Smooth muscle cell (in vitro differentiated cells): ENCODE results near the gene SHROOM4. TPM values are rescaled to one million over a fixed set of nuclear protein-coding genes. Genes with fewer than 3 reads are reported as not detected.

ENCODE experiments used
- DNase-seq: peaks from one replicate; lab custom pipeline; 2025; ENCODE audit not compliant: unreplicated experiment; lab: John Stamatoyannopoulos, UW
- H2AFZ ChIP-seq: fragments of 200-600 bp; sonication (generic); 2 replicates; pipeline ENCODE4 v1.6.0; 2016; ENCODE audit warnings: antibody characterized with exemption, low read depth, mild to moderate bottlenecking
- H3F3A ChIP-seq: fragments of 200-600 bp; sonication (generic); 2 replicates; pipeline ENCODE4 v1.6.0; 2017; ENCODE audit warnings: antibody characterized with exemption, low read depth
- H3K27ac ChIP-seq: fragments of 200-600 bp; sonication (generic); 2 replicates; pipeline ENCODE4 v1.5.1; 2016; ENCODE audit warnings: low read depth, mild to moderate bottlenecking
- H3K27me3 ChIP-seq: fragments of 200-600 bp; sonication (generic); 2 replicates; pipeline ENCODE4 v1.6.1; 2016; ENCODE audit warnings: low read depth, mild to moderate bottlenecking
- H3K36me3 ChIP-seq: fragments of 200-600 bp; sonication (generic); 2 replicates; pipeline ENCODE4 v1.5.1; 2016; ENCODE audit warnings: low read depth
- H3K4me1 ChIP-seq: fragments of 200-600 bp; sonication (generic); 2 replicates; pipeline ENCODE4 v1.5.1; 2016; ENCODE audit warnings: low read depth
- H3K4me2 ChIP-seq: fragments of 200-600 bp; sonication (generic); 2 replicates; pipeline ENCODE4 v1.6.0; 2016; ENCODE audit warnings: mild to moderate bottlenecking
- H3K4me3 ChIP-seq: fragments of 200-600 bp; sonication (generic); 2 replicates; pipeline ENCODE4 v1.5.1; 2016; ENCODE audit warnings: mild to moderate bottlenecking
- H3K79me2 ChIP-seq: fragments of 200-600 bp; sonication (generic); 2 replicates; pipeline ENCODE4 v1.6.0; 2016; ENCODE audit warnings: low read depth, mild to moderate bottlenecking
- H3K9ac ChIP-seq: fragments of 200-600 bp; sonication (generic); 2 replicates; pipeline ENCODE4 v1.6.0; 2016; ENCODE audit warnings: low read depth
- H3K9me3 ChIP-seq: fragments of 200-600 bp; sonication (generic); replicated peaks from 2 replicates; pipeline ENCODE4 v1.5.1; 2016; ENCODE audit warnings: low read depth
- H4K20me1 ChIP-seq: fragments of 200-600 bp; sonication (generic); 2 replicates; pipeline ENCODE4 v1.6.0; 2016; ENCODE audit warnings: low read depth
- WGBS: methylation state at CpG from one replicate; pipeline ENCODE4 v1.1.7; 2016; ENCODE audit warnings: low lambda C conversion rate; 5-methylcytosine and 5-hydroxymethylcytosine counted together
- polyA plus RNA-seq: library from polyadenylated mRNA; unstranded; fragments of >200 nt; fragmentation: Nextera tagmentation; extraction: Ambion mirVana; gene quantifications from 2 replicates; pipeline ENCODE4 v1.2.1, GENCODE V29; 2016
- total RNA-seq: library from RNA; depleted of rRNA; stranded (reverse); fragments of >200 nt; gene quantifications from 2 replicates; pipeline ENCODE4 v1.2.3, GENCODE V29; 2014
- TF ChIP-seq, protein P1 (sequence below): fragments of 200-600 bp; sonication (generic); IDR thresholded peaks from 2 replicates; pipeline ENCODE4 v1.5.1; 2017; ENCODE audit warnings: borderline replicate concordance, mild to moderate bottlenecking, antibody characterized with exemption; ENCODE audit not compliant: insufficient read depth, poor library complexity, severe bottlenecking

SHROOM4 gene
- total and polyA plus RNA-seq, 2 experiments from 2014 or later: 1.1 to 7.9 TPM

GRCh38 chrX:50779694-50780093 is 34.3 kb downstream of the SHROOM4 start:
- H3K9ac ChIP-seq: no peak overlapping the region
- no peak overlapping the region for H3K4me3 ChIP-seq
- H3K9me3 ChIP-seq: no peaks in the 10 kb centered on the region
- H3K36me3 ChIP-seq: no peaks in the 10 kb centered on the region
- no peak overlapping the region for H2AFZ ChIP-seq
- no peaks in the 10 kb centered on the region for H3K27me3 ChIP-seq
- peaks cover 8% of the 10 kb centered on the region for H3K79me2 ChIP-seq
- peak overlapping the region; percentile 30 for H3K27ac ChIP-seq
- H3K4me2 ChIP-seq: no peak overlapping the region
- H3K4me1 ChIP-seq: no peaks in the 10 kb centered on the region
- TF ChIP-seq, protein P1, sequence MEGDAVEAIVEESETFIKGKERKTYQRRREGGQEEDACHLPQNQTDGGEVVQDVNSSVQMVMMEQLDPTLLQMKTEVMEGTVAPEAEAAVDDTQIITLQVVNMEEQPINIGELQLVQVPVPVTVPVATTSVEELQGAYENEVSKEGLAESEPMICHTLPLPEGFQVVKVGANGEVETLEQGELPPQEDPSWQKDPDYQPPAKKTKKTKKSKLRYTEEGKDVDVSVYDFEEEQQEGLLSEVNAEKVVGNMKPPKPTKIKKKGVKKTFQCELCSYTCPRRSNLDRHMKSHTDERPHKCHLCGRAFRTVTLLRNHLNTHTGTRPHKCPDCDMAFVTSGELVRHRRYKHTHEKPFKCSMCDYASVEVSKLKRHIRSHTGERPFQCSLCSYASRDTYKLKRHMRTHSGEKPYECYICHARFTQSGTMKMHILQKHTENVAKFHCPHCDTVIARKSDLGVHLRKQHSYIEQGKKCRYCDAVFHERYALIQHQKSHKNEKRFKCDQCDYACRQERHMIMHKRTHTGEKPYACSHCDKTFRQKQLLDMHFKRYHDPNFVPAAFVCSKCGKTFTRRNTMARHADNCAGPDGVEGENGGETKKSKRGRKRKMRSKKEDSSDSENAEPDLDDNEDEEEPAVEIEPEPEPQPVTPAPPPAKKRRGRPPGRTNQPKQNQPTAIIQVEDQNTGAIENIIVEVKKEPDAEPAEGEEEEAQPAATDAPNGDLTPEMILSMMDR: no peak
- DNase-seq: no peak
- H3F3A ChIP-seq: no peaks in the 10 kb centered on the region
- 56% methylated on average over 2 of the region's 2 CpGs for WGBS
- no peaks in the 10 kb centered on the region for H4K20me1 ChIP-seq

DNA sequence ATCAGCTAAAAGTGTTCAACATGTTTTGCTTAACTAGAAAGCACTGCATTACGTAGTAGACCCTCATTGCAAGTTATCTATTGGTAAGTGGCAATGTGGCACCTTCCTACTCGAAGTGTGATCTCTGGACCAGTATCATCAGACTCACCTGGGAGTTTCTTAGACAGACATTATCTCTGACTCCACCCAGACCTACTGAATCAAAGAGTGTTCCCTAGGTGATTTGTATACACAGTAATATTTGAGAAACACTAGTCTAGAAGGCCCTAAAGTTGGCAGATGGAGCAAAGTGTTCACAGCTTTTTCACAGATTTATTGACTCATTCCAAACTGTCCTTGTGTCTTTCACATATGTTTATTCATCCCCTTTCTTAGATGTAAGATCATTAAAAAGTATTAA is 35.7 kb downstream of the SHROOM4 start:
- no peak overlapping the region for H2AFZ ChIP-seq
- H4K20me1 ChIP-seq: no peaks in the 10 kb centered on the region
- no peak overlapping the region for H3K4me3 ChIP-seq
- DNase-seq: no peak
- no peak overlapping the region for H3K9ac ChIP-seq
- WGBS: 65% methylated on average over 2 of the region's 2 CpGs
- H3K9me3 ChIP-seq: no peaks in the 10 kb centered on the region
- H3K27me3 ChIP-seq: no peaks in the 10 kb centered on the region
- no peaks in the 10 kb centered on the region for H3F3A ChIP-seq
- no peak overlapping the region for H3K27ac ChIP-seq
- TF ChIP-seq, protein P1: no peak
- no peaks in the 10 kb centered on the region for H3K4me1 ChIP-seq
- H3K79me2 ChIP-seq: peaks cover 7% of the 10 kb centered on the region
- H3K4me2 ChIP-seq: no peak overlapping the region
- H3K36me3 ChIP-seq: no peaks in the 10 kb centered on the region

GRCh38 chrX:50776248-50776647 is 37.7 kb downstream of the SHROOM4 start:
- no peaks in the 10 kb centered on the region for H3K36me3 ChIP-seq
- no peak overlapping the region for H3K27ac ChIP-seq
- peaks cover 7% of the 10 kb centered on the region for H3K79me2 ChIP-seq
- no peaks in the 10 kb centered on the region for H3F3A ChIP-seq
- H3K4me2 ChIP-seq: no peak overlapping the region
- H3K9ac ChIP-seq: no peak overlapping the region
- 77% methylated on average over 2 of the region's 2 CpGs for WGBS
- DNase-seq: no peak
- H3K27me3 ChIP-seq: no peaks in the 10 kb centered on the region
- no peak overlapping the region for H3K4me3 ChIP-seq
- H3K9me3 ChIP-seq: no peaks in the 10 kb centered on the region
- TF ChIP-seq, protein P1: no peak
- no peaks in the 10 kb centered on the region for H4K20me1 ChIP-seq
- H3K4me1 ChIP-seq: no peaks in the 10 kb centered on the region
- H2AFZ ChIP-seq: no peak overlapping the region

GRCh38 chrX:50771382-50771781 is 42.6 kb downstream of the SHROOM4 start:
- Histone ChIP-seq H3K27me3 (no peaks in the 10 kb centered on the region), H3K9me3 (no peaks in the 10 kb centered on the region), H3K79me2 (peaks cover 17% of the 10 kb centered on the region), H3K4me2 (no peak overlapping the region), H2AFZ (no peak overlapping the region), H3F3A (no peaks in the 10 kb centered on the region), H3K9ac (no peak overlapping the region), H3K36me3 (no peaks in the 10 kb centered on the region), H3K27ac (no peak overlapping the region), H3K4me1 (no peaks in the 10 kb centered on the region), H4K20me1 (no peaks in the 10 kb centered on the region), H3K4me3 (no peak overlapping the region)
- no peak for DNase-seq
- WGBS: 86% methylated on average over 2 of the region's 2 CpGs
- TF ChIP-seq, protein P1: no peak
